NCI-H524 treated with DMSO at 0.1 percent for 48 hours (cell line): ENCODE data around the gene SUSD1.

Experiments
- DNase-seq: peaks from one replicate; lab custom pipeline; 2025; lab: John Stamatoyannopoulos, UW

The SUSD1 gene

GRCh38 chr9:112010537-112010936, 164.6 kb downstream of the SUSD1 start:
- no peak for DNase-seq

- no peak for DNase-seq
Observed at GRCh38 chr9:112009656-112010055, 165.4 kb downstream of the SUSD1 start.

GRCh38 chr9:112007575-112008240, 167.4 kb downstream of the SUSD1 start:
- no peak for DNase-seq

- DNase-seq, result no peak
Observed at GRCh38 chr9:112006361-112007020, 168.6 kb downstream of the SUSD1 start.

GRCh38 chr9:112005939-112006338, 169.2 kb downstream of the SUSD1 start:
- no peak for DNase-seq

- DNase-seq, result no peak
Observed at GRCh38 chr9:112003538-112003937, 171.6 kb downstream of the SUSD1 start.

GRCh38 chr9:112002847-112003457, 172.1 kb downstream of the SUSD1 start:
- DNase-seq, result no peak

- no peak for DNase-seq
Observed at GRCh38 chr9:112002131-112002846, 172.8 kb downstream of the SUSD1 start.

GRCh38 chr9:112000743-112001142, 174.4 kb downstream of the SUSD1 start:
- DNase-seq, result no peak

- DNase-seq, result no peak
Observed at GRCh38 chr9:111999319-111999718, 175.8 kb downstream of the SUSD1 start.

GRCh38 chr9:111997831-111998230, 177.3 kb downstream of the SUSD1 start:
- DNase-seq, result no peak

GRCh38 chr9:111994831-111995458, 180.2 kb downstream of the SUSD1 start:
- DNase-seq, result no peak

GRCh38 chr9:111993319-111993718, 181.8 kb downstream of the SUSD1 start:
- DNase-seq, result no peak

GRCh38 chr9:111992523-111992922, 182.6 kb downstream of the SUSD1 start:
- no peak for DNase-seq

GRCh38 chr9:111991179-111991578, 183.9 kb downstream of the SUSD1 start:
- DNase-seq, result no peak
